ENCODE results near the gene GALNT17. TPM values are rescaled to one million over a fixed set of nuclear protein-coding genes. Genes with fewer than 3 reads are reported as not detected.

Gene GALNT17
- polyA plus RNA-seq, 1 donor from 2014 or later, result 15.7 TPM

GRCh38 chr7:71453630-71454029 lies 321.7 kb downstream of the GALNT17 start:
- Histone ChIP-seq H3K9ac (ENCODE audit: low read length) (no peak overlapping the region), H3F3A (ENCODE audit: insufficient read depth, low read length, poor library complexity, severe bottlenecking) (no peaks in the 10 kb centered on the region), H3K9me3 (ENCODE audit: low read length) (no peaks in the 10 kb centered on the region), H3K79me2 (replicated peaks; ENCODE audit: insufficient read depth, low read length) (no peaks in the 10 kb centered on the region), H3K27ac (ENCODE audit: low read length) (no peak overlapping the region), H3K27me3 (ENCODE audit: insufficient read depth, low read depth, low read length) (no peaks in the 10 kb centered on the region), H3K4me2 (ENCODE audit: low read length) (no peak overlapping the region), H3K4me3 (ENCODE audit: low read length) (no peak overlapping the region), H2AFZ (ENCODE audit: low read depth, low read length) (no peak overlapping the region), H4K20me1 (ENCODE audit: insufficient read depth) (no peaks in the 10 kb centered on the region), H3K36me3 (ENCODE audit: insufficient read depth, low read length) (no peaks in the 10 kb centered on the region), H3K9me2 (ENCODE audit: insufficient read depth, low read length) (no peaks in the 10 kb centered on the region)
- TF ChIP-seq CTCF (IDR thresholded peaks at IDR 0.05; ENCODE audit: poor library complexity, severe bottlenecking), result no peak
- no peak for TF ChIP-seq SMC3 (conservative IDR thresholded peaks at IDR 0.05; ENCODE audit: poor library complexity)
- no peak for TF ChIP-seq EP300 (conservative IDR thresholded peaks at IDR 0.05; ENCODE audit: poor library complexity, severe bottlenecking)
- TF ChIP-seq EZH2 (IDR thresholded peaks at IDR 0.05; ENCODE audit: borderline replicate concordance, insufficient read depth, low read length, poor library complexity, severe bottlenecking), result no peak
- TF ChIP-seq TAF1 (IDR thresholded peaks at IDR 0.05; ENCODE audit: low read depth), result no peak
- no peak for TF ChIP-seq MXI1 (conservative IDR thresholded peaks at IDR 0.05; ENCODE audit: poor library complexity, severe bottlenecking)
- TF ChIP-seq RAD21 (conservative IDR thresholded peaks at IDR 0.05), result no peak
- no peak for TF ChIP-seq REST (IDR thresholded peaks at IDR 0.05; ENCODE audit: borderline replicate concordance)
- TF ChIP-seq POLR2AphosphoS5 (IDR thresholded peaks at IDR 0.05), result no peak

- H3K36me3 ChIP-seq (ENCODE audit: insufficient read depth, low read length), result no peaks in the 10 kb centered on the region
- TF ChIP-seq EP300 (conservative IDR thresholded peaks at IDR 0.05; ENCODE audit: poor library complexity, severe bottlenecking), result no peak
- no peak for TF ChIP-seq SMC3 (conservative IDR thresholded peaks at IDR 0.05; ENCODE audit: poor library complexity)
- no peak for TF ChIP-seq TAF1 (IDR thresholded peaks at IDR 0.05; ENCODE audit: low read depth)
- TF ChIP-seq MXI1 (conservative IDR thresholded peaks at IDR 0.05; ENCODE audit: poor library complexity, severe bottlenecking), result no peak
- no peak for TF ChIP-seq EZH2 (IDR thresholded peaks at IDR 0.05; ENCODE audit: borderline replicate concordance, insufficient read depth, low read length, poor library complexity, severe bottlenecking)
- TF ChIP-seq REST (IDR thresholded peaks at IDR 0.05; ENCODE audit: borderline replicate concordance), result no peak
- TF ChIP-seq CTCF (IDR thresholded peaks at IDR 0.05; ENCODE audit: poor library complexity, severe bottlenecking), result no peak
- no peak for TF ChIP-seq POLR2AphosphoS5 (IDR thresholded peaks at IDR 0.05)
- TF ChIP-seq RAD21 (conservative IDR thresholded peaks at IDR 0.05), result no peak
- no peak overlapping the region for H2AFZ ChIP-seq (ENCODE audit: low read depth, low read length)
- no peak overlapping the region for H3K4me2 ChIP-seq (ENCODE audit: low read length)
- no peaks in the 10 kb centered on the region for H3K79me2 ChIP-seq (replicated peaks; ENCODE audit: insufficient read depth, low read length)
- no peaks in the 10 kb centered on the region for H3K9me2 ChIP-seq (ENCODE audit: insufficient read depth, low read length)
- no peak overlapping the region for H3K27ac ChIP-seq (ENCODE audit: low read length)
- no peaks in the 10 kb centered on the region for H3K27me3 ChIP-seq (ENCODE audit: insufficient read depth, low read depth, low read length)
- no peaks in the 10 kb centered on the region for H3F3A ChIP-seq (ENCODE audit: insufficient read depth, low read length, poor library complexity, severe bottlenecking)
- H3K9ac ChIP-seq (ENCODE audit: low read length), result no peak overlapping the region
- H4K20me1 ChIP-seq (ENCODE audit: insufficient read depth), result no peaks in the 10 kb centered on the region
- no peaks in the 10 kb centered on the region for H3K9me3 ChIP-seq (ENCODE audit: low read length)
- H3K4me3 ChIP-seq (ENCODE audit: low read length), result no peak overlapping the region
Measured at GRCh38 chr7:71454981-71455380, 323.0 kb downstream of the GALNT17 start.

Measured in neural cell (in vitro differentiated cells).